ENCODE results near the gene HSPA12A. TPM values are rescaled to one million over a fixed set of nuclear protein-coding genes. Genes with fewer than 3 reads are reported as not detected.

Gene HSPA12A
- total RNA-seq, 4 donors from 2014 or later = 16.4 to 24.5 (median 22.2) TPM

- Histone ChIP-seq H3K27ac (replicated peaks in 1 of 4) (peak overlapping the region in 1 of 4 donors; percentile 13), H3K36me3 (peaks cover 0 to 14% (median 4%) of the 10 kb centered on the region in 4 donors), H3K9me3 (no peaks in the 10 kb centered on the region), H3K4me1 (peaks cover 7 to 19% (median 14%) of the 10 kb centered on the region in 4 donors), H3K27me3 (no peaks in the 10 kb centered on the region), H3K4me3 (no peak overlapping the region)
- 67% methylated on average over 2 of the region's 2 CpGs for WGBS
- DNase-seq (ENCODE audit: extremely low spot score) = no peak
- TF ChIP-seq CTCF (IDR thresholded peaks at IDR 0.05) = no peak
- no peak for TF ChIP-seq POLR2AphosphoS5 (IDR thresholded peaks at IDR 0.05)
- no peak for TF ChIP-seq POLR2A (IDR thresholded peaks at IDR 0.05; ENCODE audit: low read depth)
- TF ChIP-seq EP300 (IDR thresholded peaks at IDR 0.05) = no peak
- intact Hi-C loops (cut with DNase I) = no loop called here
These were observed 34.0 kb downstream of the HSPA12A start for GRCh38 chr10:116708391-116708821.

- no peaks in the 10 kb centered on the region for H3K9me3 ChIP-seq
- H3K4me3 ChIP-seq = no peak overlapping the region
- peaks cover 0 to 14% (median 4%) of the 10 kb centered on the region in 4 donors for H3K36me3 ChIP-seq
- TF ChIP-seq POLR2AphosphoS5 (IDR thresholded peaks at IDR 0.05) (no peak), POLR2A (IDR thresholded peaks at IDR 0.05; ENCODE audit: low read depth) (no peak), CTCF (IDR thresholded peaks at IDR 0.05) (no peak), EP300 (IDR thresholded peaks at IDR 0.05) (no peak)
- H3K27ac ChIP-seq (replicated peaks in 1 of 4) = peak overlapping the region in 1 of 4 donors; percentile 13
- no peak for DNase-seq (ENCODE audit: extremely low spot score)
- WGBS = 37% methylated on average over 13 of the region's 14 CpGs
- peaks cover 7 to 18% (median 13%) of the 10 kb centered on the region in 4 donors for H3K4me1 ChIP-seq
- no peaks in the 10 kb centered on the region for H3K27me3 ChIP-seq
- intact Hi-C loops (cut with DNase I) = no loop called here
These were observed 34.4 kb downstream of the HSPA12A start for GRCh38 chr10:116707981-116708380.

GRCh38 chr10:116706281-116706680 lies 36.1 kb downstream of the HSPA12A start:
- Histone ChIP-seq H3K4me1 (peaks cover 7 to 18% (median 13%) of the 10 kb centered on the region in 4 donors), H3K27ac (replicated peaks in 1 of 4) (no peak overlapping the region), H3K9me3 (no peaks in the 10 kb centered on the region), H3K27me3 (no peaks in the 10 kb centered on the region), H3K4me3 (no peak overlapping the region), H3K36me3 (peaks cover 0 to 19% (median 4%) of the 10 kb centered on the region in 4 donors)
- DNase-seq (ENCODE audit: extremely low spot score) = no peak
- WGBS = 78% methylated on average over 8 of the region's 9 CpGs
- no peak for TF ChIP-seq POLR2A (IDR thresholded peaks at IDR 0.05; ENCODE audit: low read depth)
- no peak for TF ChIP-seq CTCF (IDR thresholded peaks at IDR 0.05)
- no peak for TF ChIP-seq EP300 (IDR thresholded peaks at IDR 0.05)
- intact Hi-C loops (cut with DNase I) = no loop called here

GRCh38 chr10:116705498-116705897 lies 36.9 kb downstream of the HSPA12A start:
- Histone ChIP-seq H3K9me3 (no peaks in the 10 kb centered on the region), H3K27ac (replicated peaks in 1 of 4) (no peak overlapping the region), H3K4me3 (no peak overlapping the region), H3K27me3 (no peaks in the 10 kb centered on the region), H3K36me3 (peaks cover 0 to 19% (median 6%) of the 10 kb centered on the region in 4 donors), H3K4me1 (peaks cover 7 to 18% (median 13%) of the 10 kb centered on the region in 4 donors)
- TF ChIP-seq POLR2AphosphoS5 (IDR thresholded peaks at IDR 0.05) (no peak), EP300 (IDR thresholded peaks at IDR 0.05) (no peak)
- no peak for DNase-seq (ENCODE audit: extremely low spot score)
- intact Hi-C loops (cut with DNase I) = no loop called here
- 93% methylated on average over 6 of the region's 7 CpGs for WGBS

- WGBS = 89% methylated on average over 7 of the region's 11 CpGs
- no peak overlapping the region for H3K27ac ChIP-seq (replicated peaks in 1 of 4)
- TF ChIP-seq POLR2AphosphoS5 (IDR thresholded peaks at IDR 0.05) = no peak
- no peak for TF ChIP-seq EP300 (IDR thresholded peaks at IDR 0.05)
- DNase-seq (ENCODE audit: extremely low spot score) = no peak
- no peak overlapping the region for H3K4me3 ChIP-seq
- H3K4me1 ChIP-seq = peaks cover 7 to 18% (median 13%) of the 10 kb centered on the region in 4 donors
- intact Hi-C loops (cut with DNase I) = no loop called here
- peaks cover 0 to 19% (median 6%) of the 10 kb centered on the region in 4 donors for H3K36me3 ChIP-seq
- H3K9me3 ChIP-seq = no peaks in the 10 kb centered on the region
- no peaks in the 10 kb centered on the region for H3K27me3 ChIP-seq
These were observed 37.4 kb downstream of the HSPA12A start for GRCh38 chr10:116704926-116705325.

GRCh38 chr10:116702165-116702564 lies 40.2 kb downstream of the HSPA12A start:
- no peaks in the 10 kb centered on the region for H3K27me3 ChIP-seq
- TF ChIP-seq EP300 (IDR thresholded peaks at IDR 0.05) (no peak), CTCF (IDR thresholded peaks at IDR 0.05) (no peak), POLR2AphosphoS5 (IDR thresholded peaks at IDR 0.05) (no peak), POLR2A (IDR thresholded peaks at IDR 0.05; ENCODE audit: low read depth) (no peak)
- H3K4me3 ChIP-seq = no peak overlapping the region
- 90% methylated on average over 3 of the region's 9 CpGs for WGBS
- no peak for DNase-seq (ENCODE audit: extremely low spot score)
- intact Hi-C loops (cut with DNase I) = no loop called here
- H3K36me3 ChIP-seq = peaks cover 0 to 35% (median 8%) of the 10 kb centered on the region in 4 donors
- H3K4me1 ChIP-seq = peaks cover 0 to 3% (median 1%) of the 10 kb centered on the region in 4 donors
- H3K27ac ChIP-seq (replicated peaks in 1 of 4) = no peak overlapping the region
- H3K9me3 ChIP-seq = no peaks in the 10 kb centered on the region

All from esophagus muscularis mucosa (tissue), 4 donors.